Erythroblast (primary cell): Measurements from ENCODE around the gene FZD2.
"Not testable (repeated sequence)": the region's sequence is repeated elsewhere in the genome, so short reads cannot be mapped to it uniquely, and the experiment has no call there.

Experiments used
- DNase-seq, 2 experiments: peaks; one replicate each; lab custom pipeline; 2025; lab: John Stamatoyannopoulos, UW
- GATA1 ChIP-seq: IDR thresholded peaks from 2 replicates; pipeline ENCODE4 v1.6.1; 2011; ENCODE audit warnings: low read depth, mild to moderate bottlenecking, control low read depth, low read length, moderate library complexity
- POLR2A ChIP-seq: IDR thresholded peaks from 2 replicates; pipeline ENCODE4 v1.6.1; 2011; ENCODE audit warnings: mild to moderate bottlenecking, low read length

The FZD2 gene

DNA sequence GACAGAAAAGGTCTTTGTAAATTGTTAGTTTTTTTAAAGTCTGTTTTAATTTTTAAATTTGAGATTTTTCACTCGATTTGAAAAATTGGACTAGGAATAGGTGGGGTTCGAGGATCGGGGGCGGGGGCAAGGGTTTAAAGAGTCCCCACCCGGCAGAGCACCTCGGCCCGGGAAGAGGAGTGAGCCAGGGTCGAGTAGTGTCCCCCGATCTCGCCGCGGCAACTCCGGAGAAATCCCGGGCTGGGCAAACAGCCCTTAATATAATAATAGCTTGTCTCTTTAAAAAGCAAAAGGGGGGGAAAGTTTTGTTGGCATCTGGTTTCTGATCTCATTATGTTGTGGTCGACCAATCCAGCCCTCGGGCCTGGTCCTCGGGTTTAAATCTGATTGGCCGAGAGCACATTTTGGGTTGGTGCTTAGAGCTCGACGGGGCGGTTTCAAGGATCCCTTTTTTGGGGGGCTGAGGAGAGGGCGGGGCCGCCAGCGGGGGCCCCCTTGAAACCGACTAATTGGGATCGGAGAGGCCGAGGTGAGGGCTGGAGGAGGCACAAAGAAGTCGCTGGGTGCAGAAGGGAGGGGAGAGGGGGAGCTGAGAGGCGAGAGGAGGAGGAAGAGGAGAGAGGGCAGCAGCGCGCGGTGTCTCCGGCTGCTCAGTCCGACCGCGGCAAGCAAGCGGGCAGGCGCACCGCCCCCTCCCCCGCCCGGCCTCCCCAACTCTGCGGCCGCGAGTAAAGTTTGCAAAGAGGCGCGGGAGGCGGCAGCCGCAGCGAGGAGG, at the start of gene FZD2:
FZD2 (plus strand) TSS at position 653 of the 775 bp plus-strand sequence. CDS start 205 bp downstream, outside the sequence.
- DNase-seq: peak; percentile 31 to 47
- TF ChIP-seq GATA1: no peak
- no peak for TF ChIP-seq POLR2A

DNA sequence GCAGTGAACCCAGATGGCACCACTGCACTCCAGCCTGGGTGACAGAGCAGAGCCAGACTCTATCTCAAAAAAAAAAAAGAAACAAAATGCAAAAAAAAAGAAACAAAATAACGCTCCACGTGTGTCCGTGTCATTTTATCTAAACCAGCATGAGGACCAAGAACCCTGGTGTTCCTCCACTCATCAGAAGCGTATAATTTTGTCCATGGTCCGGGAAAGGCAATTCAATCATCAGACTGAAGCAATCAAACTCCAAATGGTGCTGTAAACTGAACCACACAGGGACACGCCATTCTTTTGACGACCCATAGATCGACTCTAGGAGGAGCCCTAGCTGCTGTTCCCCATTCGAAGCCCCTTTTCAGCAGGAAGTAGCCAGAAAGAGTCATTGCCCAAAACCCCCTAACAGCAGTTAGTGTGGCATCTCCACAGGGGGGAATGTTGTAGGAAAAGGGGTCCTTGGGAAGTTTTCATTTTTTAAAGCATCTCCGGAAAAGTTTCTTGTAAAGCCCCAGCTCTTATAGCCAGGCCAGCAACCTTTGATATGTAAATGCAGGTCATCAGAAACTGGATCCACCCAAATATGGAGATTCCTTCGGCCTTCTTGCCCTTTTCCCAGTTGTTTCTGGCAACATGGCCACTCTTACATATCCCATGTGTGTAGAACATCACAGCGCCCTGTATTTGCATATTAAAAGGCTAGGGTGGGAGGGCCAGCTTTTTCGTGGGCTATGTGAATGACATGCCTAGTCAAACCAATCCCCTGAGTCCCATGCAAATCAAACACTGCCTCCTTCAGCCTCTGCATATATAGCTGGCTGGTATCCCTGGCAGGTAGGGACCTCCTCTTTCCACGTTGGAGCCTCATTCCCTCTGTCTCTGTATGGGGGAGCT, 45.8 kb upstream of the FZD2 start:
- DNase-seq: peak in 1 of 2 experiments; percentile 25

DNA sequence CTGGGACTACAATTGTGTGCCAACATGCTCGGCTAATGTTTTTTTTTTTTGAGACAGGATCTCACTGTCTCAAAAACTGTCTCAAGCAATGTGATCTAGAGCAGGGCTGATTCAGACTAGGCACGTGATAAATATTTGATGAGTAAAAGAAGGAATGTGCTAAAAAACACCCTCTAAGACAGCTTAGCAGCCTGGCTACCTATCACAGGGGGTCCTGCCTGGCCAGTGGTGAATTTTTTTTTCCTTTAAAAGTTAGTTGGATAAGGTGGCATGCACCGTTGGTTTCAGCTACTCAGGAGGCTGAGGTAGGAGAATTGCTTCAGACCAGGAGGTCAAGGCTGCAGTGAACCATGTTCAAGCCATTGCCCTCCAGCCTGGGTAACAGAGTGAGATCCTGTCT, 39.3 kb upstream of the FZD2 start:
- TF ChIP-seq POLR2A: no peak
- TF ChIP-seq GATA1: no peak
- no peak for DNase-seq

DNA sequence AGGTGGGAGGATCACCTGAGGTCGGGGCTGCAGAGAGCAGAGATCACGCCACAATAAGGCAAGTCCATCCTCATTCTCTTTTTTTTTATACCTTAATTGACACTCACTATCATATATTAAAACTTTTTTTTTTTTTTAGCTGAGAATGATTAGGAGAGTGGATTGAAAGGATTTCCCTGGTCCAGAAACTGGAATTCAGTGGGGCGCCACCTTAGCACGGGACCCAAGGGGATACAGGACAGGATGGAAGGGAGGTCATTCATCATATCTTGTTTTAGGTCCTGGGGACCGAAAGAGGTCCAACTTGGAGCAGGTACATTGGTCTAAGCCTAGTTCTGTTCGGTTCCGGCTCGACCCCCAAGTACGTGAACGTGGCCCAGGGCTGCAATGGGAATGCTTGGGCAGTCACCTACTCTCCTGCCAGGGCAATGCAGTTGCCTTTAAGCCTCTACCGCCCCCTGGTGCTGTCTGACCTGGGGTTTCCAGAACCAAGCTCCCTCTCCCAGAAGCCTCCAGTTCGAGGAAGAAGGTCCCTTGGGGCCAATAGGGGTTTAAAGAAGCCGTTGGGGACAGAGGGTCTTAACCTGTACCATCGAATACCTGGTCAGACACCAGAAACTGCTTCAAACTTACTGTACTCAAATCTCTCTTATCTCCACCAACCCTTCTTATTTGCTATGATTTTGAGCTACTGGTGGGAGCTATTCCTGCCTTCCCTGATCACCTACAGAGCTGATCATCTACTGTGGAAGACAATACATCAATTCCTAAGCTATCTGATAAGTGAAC, 34.2 kb upstream of the FZD2 start:
- no peak for TF ChIP-seq GATA1
- TF ChIP-seq POLR2A: no peak
- DNase-seq: peak; percentile 65 to 78

DNA sequence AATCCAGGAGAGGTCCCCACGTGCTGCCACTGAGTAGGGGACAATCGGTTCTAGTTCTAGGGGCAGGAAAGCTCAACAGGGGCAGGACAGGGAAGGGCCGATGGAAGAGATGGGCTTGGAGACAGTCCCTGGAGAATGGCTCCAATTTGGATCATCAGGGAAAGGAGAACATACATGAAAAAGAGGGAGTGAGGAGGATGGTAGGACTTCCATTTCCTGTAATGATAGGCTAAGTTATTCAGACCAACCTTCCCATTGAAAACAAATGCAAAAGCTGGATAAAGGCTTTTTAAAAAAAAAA, 33.7 kb upstream of the FZD2 start:
- no peak for DNase-seq
- TF ChIP-seq POLR2A (no peak), GATA1 (no peak)

DNA sequence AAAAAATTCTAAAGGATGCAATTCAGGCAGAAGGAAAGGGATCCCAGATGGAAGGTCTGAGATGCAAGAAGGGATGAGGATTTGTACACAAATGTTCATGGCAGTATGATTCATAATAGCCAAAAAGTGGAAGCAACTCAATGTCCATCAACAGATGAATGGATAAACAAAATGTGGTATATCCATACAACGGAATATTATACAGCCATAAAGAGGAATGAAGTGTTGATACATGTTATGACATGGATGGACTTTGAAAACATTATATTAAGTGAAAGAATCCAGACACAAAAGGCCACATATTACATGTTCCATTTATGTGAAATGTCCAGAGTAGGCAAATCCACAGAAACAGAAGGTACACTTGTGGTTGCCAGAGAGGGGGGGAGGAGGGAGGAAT, 30.2 kb upstream of the FZD2 start:
- DNase-seq: no peak
- TF ChIP-seq POLR2A: no peak
- no peak for TF ChIP-seq GATA1

DNA sequence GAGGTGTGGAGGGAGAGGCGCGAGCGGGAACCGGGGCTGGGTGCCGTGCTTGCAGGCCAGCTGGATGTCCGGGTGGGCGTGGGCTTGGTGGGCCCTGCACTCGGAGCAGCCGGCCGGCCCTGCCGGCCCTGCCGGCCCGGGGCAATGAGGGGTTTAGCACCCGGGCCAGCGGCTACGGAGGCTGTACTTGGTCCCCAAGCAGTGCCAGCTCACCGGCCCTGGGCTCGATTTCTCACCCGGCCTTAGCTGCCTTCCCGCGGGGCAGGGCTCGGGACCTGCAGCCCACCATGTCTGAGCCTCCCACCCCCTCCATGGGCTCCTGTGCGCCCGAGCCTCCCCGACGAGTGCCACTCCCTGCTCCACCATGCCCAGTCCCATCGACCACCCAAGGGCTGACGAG, 29.3 kb upstream of the FZD2 start:
- TF ChIP-seq POLR2A (no peak), GATA1 (no peak)

DNA sequence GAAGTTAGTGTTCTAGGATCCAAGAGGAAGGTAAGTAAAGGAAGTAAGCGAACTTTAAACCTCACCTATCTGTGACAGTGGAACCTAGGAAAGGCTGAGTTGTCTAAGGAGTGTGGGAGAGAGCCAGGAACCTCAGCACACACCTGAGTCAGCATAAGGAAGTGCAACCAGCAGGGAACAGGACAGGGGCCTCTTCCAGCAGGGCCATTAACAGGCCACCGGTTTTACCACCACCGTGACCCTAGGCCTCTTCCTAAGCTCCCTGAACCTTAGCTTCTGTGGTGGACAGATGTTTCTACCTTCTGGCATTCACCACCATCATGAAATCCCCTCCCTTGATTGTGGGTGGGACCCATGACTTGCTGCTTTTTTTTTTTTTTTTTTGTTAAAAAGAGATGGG, 27.4 kb upstream of the FZD2 start:
- TF ChIP-seq POLR2A: no peak
- TF ChIP-seq GATA1: no peak
- DNase-seq: no peak

More for the DNA sequence above, 29.3 kb upstream of the FZD2 start:
- DNase-seq: no peak

DNA sequence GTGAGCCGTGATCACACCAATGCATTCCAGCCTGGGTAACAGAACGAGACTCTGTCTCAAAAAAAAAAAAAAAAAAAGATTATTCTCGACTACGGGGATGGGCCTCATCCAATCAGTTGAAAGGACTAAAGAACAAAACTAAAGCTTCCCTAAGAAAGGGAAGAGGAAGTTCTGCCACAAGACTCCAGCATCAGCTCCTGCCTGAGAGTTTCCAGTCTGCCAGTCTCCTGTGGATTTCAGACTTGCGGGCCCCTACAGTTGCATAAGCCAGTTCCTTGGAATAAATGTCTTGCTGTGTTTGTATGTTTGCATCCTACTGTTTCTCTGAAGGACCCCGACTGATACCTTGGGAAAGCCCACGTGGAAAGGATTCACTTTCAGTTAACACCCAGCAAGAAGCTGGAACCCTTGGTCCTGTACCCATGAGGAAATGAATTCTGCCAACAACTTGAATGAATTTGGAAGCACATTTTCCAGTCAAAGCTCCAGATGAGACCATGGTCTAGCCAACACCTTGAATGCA, 26.3 kb upstream of the FZD2 start:
- TF ChIP-seq POLR2A (no peak), GATA1 (no peak)
- DNase-seq: no peak

DNA sequence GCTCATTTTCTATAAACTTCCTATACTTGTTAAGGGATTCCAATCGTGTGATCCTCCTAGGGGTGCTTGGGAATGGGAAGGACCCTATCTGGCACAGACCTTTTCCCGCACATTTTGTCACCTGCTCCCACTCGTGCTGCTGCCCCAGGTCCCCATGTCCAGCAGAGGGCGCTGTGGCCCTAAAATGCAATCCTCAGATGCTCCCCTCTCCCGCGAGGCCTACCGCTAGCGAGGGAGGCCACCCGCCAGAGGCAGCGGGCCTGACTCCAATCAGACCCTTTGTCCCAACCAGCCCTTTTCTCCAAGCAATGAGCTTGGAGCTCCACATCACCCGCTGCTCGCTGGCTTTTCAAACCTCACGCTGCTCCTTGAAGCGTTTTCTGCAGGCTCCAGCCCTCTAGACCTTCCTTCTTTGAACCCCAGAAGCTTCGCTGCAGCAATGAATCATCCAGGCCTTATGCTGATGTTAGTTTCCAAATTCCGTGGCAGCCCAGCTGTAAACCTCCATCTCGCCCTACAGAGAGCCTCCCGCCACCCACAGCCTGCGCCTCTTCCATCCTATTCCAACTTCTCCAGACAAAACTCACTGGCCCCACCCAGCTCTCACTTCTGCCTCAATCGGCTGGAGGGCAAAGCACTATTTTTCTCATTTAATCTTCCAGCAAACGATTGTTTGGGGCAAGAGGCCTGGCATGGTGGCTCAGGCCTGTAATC, 23.6 kb upstream of the FZD2 start:
- TF ChIP-seq POLR2A (no peak), GATA1 (no peak)
- peak; percentile 80 to 90 for DNase-seq

DNA sequence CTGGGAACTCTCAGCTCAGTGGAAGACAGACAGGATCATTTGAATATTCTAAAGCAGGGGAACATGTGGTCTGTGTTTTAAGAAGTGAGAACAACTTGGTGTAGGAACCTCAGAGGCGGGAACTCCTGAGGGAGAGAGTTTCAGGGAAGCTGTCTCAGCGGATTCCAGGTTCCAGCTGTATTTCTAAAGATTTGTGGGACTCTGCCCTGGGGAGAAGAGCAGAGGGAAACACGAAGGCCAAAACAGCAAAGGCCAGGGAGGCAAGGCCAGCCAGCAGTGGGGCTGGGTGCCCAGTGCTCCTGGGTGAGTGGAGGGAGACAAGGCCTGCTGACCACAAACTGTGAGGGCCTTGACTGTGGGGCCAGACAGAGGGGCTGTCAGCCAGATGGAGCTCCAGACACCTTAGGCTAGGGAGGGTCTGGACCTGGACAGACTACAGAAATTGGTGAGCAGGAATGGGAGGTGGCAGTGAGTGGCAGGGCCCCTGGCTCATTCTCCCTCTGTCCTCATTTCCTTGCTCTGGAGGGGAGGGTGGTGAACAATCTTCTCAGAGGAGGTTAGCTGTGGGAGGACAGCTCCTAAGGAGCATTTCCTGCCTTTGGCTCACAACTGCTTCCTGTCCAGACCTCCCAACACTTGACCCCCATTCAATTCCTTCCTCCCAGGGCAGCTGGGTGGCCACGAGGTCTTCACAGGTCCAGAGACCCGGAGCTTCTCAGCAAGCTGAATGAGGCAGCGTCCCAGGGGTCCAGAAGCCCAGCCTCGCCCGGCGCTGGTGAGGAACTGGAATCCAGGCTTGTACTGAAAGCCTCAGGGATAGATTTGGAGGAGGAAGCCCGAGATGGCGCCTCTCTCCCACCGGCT, 21.0 kb upstream of the FZD2 start:
- TF ChIP-seq GATA1 (no peak), POLR2A (no peak)
- no peak for DNase-seq

DNA sequence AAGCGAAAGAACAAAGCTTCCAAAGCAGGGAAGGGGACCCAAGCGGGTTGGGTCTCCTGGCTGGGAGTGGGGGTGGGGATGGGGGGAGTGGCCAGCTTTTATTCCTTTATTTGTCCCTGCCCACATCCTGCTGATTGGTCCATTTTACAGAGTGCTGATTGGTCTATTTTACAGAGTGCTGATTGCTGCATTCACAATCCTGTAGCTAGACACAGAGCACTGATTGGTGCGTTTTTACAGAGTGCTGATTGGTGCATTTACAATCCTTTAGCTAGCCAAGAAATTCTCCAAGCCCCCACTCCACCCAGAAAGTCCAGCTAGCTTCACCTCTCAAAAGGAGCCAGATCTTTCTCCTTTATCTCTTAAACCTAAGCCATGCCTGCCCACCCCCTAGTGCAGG, 19.4 kb upstream of the FZD2 start:
- DNase-seq: not testable (repeated sequence)
